Epidermal melanocyte (primary cell): ENCODE results near the gene SIGLEC8.
"Not testable (repeated sequence)": the region's sequence is repeated elsewhere in the genome, so short reads cannot be mapped to it uniquely, and the experiment has no call there.

Experiments used
- DNase-seq: peaks from one replicate; pipeline ENCODE4 v3.0.0; 2011; ENCODE audit warnings: low spot score; ENCODE audit not compliant: insufficient read length

SIGLEC8 gene

DNA sequence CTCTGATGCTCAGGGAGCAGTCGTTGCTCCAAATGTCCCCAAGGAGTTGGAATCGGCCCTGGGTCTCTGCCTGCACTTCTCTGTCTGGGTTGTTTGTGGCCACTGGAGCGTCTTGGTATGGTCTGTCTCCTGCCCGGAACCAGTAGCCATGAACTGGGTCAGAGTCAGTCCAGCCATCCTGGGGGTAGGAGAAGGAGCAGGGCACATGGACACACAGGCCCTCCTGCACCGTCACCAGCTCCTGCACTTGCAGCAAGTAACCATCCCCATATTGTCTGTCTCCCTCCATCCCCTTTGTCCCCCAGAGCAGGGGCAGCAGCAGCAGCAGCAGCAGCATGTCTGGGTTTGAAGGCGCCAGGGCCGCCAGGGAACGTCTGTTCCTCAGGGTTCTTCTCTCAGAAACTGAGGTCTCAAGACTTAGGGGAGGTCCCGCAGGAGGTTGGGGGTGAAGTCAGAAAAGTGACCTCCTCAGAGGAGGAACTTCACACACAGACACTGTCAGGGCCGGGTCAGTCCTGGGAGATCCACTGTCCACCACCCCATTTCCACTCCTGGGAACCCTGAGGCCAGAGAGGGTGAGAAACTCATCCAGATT is at the start of gene SIGLEC8:
Gene SIGLEC8, minus strand, starts transcription at position 404 of the 595 bp plus-strand sequence. Its CDS starts 67 bp downstream, at position 337.
- no peak for DNase-seq

DNA sequence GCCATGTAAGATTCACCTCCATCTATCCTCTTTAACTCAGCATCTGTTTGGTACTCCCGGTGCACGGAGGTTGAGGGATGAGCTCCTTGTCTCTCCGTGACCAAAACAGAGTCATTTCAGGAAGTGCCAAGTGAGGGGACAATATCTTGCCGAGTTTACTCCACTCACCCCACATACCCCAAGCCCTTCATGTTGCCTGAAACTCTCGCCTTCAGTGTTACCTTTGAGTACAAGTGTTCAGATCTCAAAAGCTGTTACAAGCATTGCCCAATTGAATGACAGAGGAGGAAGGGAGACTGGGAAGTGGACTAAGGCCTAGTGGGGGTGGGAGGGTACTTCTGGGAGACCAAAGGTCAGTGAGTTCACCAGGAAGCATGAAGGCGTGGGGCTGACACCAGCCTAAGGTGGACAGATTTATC is 49.4 kb upstream of the SIGLEC8 start:
- no peak for DNase-seq

DNA sequence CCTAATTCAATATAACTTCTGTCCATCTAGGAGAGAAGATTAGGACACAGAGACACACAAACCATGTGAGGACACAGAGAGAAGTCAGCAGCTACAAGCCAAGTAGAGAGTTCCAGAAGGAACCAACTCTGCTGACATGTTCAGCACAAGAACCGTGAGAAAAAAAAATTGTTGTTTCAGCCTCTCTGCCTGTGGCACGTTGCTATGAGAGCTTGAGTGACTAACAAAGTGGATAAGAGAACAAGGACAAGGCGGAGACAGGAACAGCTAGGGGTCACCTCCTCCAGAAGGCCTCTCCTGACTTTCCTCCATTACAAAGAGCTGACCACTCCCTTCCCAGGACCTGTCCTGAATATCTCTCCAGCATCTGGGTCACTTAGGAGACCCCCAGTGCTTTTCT is 48.9 kb upstream of the SIGLEC8 start:
- no peak for DNase-seq

DNA sequence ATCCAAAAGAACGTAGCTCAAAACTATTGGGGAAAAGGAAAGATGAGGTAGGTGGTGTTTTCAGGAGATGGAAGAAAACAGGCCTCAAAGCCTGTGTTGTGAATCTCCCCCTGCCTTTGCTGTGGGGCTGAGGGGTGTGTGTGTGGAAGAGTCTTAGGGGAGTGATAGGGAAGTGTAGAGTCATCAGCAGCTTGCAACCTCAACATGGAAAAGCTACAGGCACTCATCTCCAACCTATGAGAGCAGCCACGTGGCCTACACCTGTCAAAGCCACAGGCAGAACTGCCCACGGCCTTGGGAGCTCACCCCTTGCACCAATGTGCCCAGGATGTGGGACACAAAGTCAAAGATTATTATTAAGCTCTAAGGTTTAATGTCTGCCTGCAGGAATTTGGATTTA is 47.6 kb upstream of the SIGLEC8 start:
- DNase-seq: no peak

DNA sequence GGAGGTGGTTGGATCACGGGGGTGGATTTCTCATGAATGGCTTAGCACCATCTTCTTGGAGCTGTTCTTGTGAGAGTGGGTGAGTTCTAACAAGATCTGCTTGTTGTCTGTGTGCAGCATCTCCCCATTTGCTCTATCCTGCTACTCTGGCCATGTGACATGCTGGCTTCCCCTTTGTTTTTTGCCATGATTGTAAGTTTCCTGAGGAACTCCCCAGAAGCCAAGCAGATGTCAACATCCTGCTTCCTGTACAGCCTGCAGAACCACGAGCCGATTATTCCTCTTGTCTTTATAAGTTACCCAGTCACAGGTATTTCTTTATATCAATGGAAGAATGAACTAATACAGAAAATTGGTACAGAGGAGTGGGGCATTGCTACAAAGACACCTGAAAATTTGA is 45.6 kb upstream of the SIGLEC8 start:
- no peak for DNase-seq

DNA sequence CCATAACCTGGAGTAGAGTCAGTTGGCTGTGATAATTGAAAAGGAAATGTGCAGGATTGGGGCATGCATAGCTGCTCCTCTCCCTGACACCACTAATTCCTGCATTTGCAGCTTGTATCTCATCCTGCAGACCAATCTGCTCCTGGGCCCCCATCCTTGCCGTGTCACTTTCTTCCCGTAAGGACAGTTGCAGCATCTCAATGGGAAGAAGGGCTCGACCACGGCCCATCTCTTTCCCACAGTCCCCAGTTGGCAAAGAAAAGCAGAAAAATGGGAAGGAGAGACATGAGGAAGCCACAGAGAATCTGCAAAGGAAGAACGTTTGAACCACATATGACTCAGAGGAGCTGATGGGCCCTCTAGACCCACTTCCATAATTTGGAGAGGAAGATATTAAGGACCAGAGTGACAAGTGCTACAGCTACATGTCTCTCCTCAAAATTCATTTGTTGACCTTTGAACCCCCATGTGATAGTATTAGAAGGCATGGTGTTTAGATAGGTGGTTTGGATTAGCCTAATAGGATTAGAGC is 45.1 kb upstream of the SIGLEC8 start:
- no peak for DNase-seq

DNA sequence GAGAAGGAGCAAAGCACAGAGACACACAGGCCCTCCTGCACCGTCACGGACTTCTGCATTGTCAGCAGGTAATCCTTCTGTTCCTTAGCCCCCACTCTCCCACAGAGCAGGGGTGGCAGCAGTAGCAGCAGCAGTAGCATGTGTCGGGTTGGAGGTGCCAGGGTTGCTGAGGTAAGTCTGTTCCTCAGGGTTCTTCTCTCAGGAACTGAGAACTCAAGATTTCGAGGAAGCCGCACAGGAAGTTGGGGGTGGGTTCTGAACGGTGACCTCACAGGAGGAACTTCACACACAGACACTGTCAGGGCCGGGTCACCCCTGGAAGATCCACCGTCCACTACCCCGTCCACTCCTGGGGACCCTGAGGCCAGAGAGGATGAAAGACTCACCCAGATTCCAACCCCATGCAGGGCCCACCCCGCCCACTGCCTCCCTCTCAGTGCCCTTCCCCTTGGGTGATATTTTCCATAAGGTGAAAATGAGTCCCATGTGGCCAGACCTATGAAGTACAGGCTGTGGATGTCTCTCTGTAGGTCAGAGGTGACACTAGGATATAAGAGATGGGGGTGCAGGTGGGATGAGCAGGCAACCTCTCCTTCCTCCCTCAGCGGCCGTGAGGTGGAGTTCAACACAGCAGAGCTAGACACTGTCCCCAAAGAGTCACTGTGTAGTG is 43.5 kb upstream of the SIGLEC8 start, which contains the start of gene SIGLEC12:
Gene SIGLEC12, minus strand, starts transcription at position 207 of the 670 bp plus-strand sequence. Its CDS starts 67 bp downstream, at position 140.
- no peak for DNase-seq

GRCh38 chr19:51500931-51501330 is 42.7 kb upstream of the SIGLEC8 start:
- DNase-seq: not testable (repeated sequence)

DNA sequence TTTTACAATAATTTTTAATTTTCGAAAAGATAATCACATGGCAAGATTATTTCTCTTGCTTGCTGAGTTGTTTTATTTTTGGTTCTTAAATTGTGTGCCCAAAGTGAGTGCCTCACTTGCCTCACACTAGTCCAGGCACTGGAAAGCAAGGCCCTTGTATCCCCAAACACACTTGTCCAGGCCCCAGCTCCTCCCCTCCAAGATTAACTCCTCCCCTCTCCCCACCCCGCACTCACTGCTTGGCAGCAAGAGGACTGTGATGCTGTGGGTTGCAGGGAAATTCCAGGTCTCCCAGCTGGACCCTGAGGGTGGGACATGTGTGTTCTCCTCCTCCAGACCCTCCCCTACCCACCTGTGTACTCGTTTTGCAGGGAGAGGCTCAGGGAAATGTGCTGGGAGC is 39.4 kb upstream of the SIGLEC8 start:
- DNase-seq: no peak

GRCh38 chr19:51493776-51494175 is 35.5 kb upstream of the SIGLEC8 start:
- DNase-seq: no peak

- DNase-seq: no peak
Measured at GRCh38 chr19:51491586-51491985, 33.3 kb upstream of the SIGLEC8 start.

- no peak for DNase-seq
Measured at GRCh38 chr19:51490676-51491075, 32.4 kb upstream of the SIGLEC8 start.

GRCh38 chr19:51489113-51489512 is 30.9 kb upstream of the SIGLEC8 start:
- no peak for DNase-seq

GRCh38 chr19:51488491-51488890 is 30.2 kb upstream of the SIGLEC8 start:
- no peak for DNase-seq

- DNase-seq: no peak
Measured at GRCh38 chr19:51485960-51486660, 27.9 kb upstream of the SIGLEC8 start.

DNA sequence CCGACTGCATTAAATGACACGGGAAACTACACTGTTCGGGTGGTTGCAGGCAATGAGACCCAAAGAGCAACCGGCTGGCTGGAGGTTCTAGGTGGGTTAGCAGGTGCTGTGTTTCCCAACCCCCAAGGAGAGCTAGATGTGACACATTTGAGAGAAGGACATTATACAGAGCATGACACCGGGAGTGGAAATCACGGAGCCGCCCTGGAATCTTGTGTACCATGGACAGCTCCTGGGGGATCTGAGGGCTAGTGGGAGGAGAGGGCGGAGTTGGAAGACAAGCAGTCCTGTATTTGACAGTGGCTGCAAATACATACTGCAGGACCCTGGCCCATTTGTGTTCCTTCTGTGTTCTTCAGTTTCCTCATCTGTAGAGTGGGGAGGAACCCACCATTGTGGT is 22.3 kb upstream of the SIGLEC8 start:
- DNase-seq: no peak

DNA sequence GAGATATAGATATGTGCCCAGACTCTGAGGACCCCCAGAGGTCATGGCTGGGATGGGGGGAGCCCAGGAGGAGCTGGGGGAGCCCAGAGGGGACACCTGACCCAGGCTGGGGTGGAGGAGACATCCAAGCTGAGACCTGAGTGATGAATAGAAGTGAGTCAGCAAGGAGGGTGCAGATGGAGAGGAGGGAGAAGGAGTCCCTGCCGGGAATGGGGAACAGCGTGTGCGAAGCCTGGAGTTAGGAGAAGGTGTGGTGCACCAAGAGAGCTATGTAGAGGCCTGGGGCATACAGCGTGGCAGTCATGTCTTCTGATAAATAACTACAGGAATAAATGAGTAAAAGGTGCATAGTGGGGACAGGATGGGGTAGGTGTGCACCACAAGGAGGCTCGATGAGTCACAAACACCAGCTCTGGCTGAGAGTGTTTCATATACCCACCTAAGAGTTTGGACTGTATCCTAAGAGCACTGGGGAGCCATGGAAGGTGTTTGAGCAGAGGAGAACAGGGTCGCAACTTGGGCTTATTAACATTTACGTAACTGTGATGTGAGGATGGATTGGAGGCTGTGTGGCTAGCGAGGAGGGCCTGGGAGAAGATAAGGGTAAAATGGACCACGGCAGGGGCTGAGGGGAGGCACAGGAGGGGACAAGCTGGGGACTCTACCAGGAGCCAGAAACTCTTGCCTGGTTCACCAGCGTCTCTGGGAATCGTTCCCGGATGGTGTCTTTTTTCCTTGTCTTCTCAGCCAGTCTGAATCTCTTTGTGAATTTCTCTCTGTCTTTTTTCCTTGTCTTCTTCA is 21.5 kb upstream of the SIGLEC8 start:
- DNase-seq: no peak

GRCh38 chr19:51478381-51479234 is 20.4 kb upstream of the SIGLEC8 start, which contains the start of gene CEACAM18:
Gene CEACAM18, plus strand, starts transcription at chr19:51478539.
- DNase-seq: no peak

GRCh38 chr19:51477344-51477743 is 19.1 kb upstream of the SIGLEC8 start:
- no peak for DNase-seq

DNA sequence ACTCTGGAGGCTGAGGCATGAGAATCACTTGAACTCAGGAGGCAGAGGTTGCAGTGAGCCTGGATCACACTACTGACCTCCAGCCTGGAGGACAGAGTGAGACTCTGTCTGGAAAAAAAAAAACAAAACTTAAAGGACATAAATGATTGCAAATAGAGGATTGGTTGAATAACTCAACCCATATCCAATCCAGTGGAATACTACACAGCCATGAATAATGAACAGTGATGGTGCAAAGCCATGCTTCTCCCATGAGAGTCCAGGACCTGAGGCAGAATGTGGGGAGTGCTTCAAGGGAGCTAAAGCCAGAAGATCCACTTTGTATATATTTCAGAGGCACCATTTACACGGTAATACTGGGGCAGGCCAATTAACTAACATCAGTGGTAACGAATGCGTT is 17.9 kb upstream of the SIGLEC8 start:
- no peak for DNase-seq
